GM19238 (cell line): ENCODE data around the gene HSPH1.

Experiments
- DNase-seq: peaks from one replicate; pipeline ENCODE4 v3.0.0; 2011; ENCODE audit warnings: low spot score; ENCODE audit not compliant: insufficient read length

The HSPH1 gene

DNA sequence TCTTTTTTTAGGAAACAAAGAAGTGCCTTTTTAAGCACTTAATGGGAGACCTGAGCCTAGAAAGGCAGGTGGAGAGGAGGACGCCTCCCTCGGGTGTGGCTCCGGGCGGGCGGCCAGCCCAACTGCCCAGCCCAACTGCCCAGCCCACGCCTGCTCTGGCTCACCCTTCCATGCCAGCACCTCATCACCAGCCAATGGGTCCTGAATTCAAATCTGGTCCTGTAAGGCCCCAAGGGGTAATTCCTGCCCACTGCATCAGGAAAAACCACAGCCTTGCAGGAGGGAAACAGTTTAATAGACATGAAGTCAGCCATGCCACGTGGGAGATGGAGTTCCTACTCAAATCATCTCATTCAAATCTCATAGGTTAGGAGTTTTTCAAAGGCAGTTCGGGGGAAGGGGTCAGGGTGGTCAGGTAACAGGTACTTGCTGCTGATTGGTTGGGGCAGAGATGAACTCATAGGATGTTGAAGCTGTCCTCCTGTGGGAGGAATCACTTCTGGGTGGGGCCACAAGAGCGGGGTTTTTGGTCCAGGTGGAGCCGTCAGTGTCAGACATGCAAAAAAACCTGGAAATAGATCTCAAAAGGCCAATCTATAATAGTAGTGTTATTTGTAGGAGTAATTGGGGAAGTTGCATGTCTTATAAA is 64.9 kb downstream of the HSPH1 start:
- no peak for DNase-seq

DNA sequence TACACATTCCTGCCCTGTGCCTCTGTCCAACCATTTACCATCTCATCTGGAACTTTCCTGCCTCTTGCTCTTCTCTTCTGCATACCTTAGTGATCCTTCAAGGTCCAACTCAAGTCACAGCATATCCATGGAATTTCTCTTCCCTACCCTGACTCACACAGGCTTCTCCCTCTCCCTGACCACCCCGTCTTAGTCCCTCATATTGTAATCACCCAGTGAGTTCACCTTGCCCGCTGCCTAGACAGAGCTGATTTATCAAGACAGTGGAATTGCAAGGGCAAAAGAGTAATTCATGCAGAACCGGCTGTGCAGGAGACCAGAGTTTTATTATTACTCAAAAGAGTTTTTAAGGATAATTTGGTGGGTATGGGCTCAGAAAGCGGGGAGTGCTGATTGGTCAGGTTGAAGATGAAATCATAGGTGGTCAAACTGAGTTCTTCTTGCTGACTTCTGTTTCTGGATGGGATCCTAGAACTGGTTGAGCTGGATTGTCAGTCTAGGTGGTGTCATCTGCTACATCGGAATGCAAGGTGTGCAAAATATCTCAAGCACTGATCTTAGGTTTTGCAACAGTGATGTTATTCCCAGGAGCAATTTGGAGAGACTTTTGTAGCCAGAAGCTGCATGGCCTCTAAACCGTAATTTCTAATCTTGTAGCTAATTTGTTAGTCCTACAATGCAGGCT is 67.2 kb downstream of the HSPH1 start:
- DNase-seq, result no peak

DNA sequence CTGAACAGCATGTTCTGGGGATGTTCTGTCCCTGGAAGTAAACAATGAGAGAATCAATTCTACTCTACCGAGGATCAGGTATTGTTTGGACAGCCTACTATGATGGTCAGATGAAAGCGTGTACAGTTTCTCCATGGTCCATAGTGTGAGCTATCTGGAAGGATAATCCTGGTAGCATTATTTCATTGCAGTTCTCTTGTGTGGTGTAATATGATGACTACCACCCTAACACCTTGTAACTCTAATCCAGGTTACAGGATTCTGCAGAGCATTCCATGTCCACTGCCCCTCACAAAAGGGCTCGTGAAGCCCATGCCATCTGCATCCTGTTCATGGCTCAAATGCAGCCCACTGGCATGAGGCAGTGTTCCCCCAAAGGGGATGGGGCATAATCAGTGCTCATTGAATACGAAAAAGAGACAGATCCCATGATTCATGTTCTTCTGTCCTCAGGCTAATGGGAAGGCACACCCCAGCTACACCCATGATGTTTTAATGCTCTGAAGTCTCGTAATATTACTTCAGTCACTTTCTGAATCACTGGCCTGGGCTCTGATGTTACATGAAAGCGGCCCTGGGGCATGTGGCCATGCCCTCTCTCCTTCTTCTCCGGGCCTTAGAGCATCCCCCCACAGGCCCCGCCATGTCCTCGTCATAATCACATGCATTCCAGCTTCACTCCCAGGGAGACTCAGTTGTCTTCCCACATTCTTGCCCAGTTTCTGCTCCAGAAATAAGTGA is 68.4 kb downstream of the HSPH1 start:
- DNase-seq, result no peak

DNA sequence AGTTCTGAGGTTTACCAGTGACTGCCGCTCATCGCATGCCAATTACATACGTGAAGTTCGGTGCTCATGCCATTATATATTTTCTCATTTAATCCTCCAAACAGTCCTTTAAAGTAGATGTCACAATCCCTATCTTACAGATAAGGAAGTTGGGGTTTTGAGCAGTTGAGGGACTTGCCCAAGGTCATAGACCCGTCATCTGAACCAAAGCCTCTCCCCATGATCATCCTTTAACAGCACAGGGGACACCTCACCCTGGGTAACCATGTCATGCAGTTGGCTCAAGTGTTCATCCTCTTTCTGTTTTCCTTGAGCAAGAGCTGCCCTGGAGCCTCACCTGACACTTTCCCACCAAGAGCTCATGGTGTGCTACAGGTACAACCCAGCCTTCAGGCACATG is 69.1 kb downstream of the HSPH1 start:
- DNase-seq, result no peak

DNA sequence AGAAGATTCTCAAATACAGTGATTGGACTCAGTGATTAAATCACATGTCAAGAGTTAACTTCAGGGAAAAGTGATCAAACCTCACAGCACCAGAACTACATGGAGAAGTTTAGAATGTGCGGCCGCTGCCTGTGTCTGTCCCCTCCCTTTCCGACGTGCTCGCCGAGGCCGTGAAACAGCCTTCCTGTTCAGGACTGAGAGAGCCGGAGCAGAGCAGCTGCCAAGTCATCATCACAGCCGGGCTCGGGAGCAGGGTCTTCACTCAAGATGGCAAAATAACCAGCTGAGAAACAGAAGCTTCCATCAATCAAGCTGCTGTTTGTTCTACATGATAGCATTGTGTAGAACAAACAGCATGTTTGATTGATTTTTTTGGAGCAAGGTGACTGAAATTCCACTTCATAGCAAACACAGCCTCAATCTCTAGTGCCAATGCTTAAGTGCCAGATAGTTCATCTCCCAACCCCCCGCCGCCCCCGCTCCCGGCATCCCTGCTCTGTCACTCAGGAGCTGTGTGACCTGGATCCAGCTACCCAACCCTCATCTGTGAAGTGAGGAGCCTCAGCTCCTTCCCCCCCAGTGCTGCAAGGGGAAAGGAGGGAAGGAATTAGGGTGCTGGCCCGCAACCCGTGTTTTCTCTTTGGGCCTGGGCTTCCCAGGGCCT is 70.6 kb downstream of the HSPH1 start:
- DNase-seq, result no peak

DNA sequence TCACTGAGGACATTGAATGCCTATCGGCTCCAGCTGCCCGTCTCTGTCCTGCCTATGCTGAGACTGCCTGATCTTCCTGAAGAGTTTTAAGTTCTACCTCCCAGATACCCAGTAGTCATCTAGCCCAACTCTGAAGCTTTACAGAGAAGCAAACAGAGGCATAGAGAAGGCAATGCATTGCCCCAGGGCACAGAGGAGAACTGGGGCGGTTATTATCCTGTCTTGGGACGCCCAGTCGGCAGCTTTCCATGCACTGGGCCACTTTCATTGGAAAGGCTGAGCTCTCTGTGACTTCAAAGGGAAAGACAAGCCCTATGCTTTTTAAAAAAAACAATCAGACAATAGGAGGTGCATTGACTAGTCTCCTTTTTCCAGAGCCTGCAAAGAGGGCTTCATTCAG is 71.6 kb downstream of the HSPH1 start:
- no peak for DNase-seq

DNA sequence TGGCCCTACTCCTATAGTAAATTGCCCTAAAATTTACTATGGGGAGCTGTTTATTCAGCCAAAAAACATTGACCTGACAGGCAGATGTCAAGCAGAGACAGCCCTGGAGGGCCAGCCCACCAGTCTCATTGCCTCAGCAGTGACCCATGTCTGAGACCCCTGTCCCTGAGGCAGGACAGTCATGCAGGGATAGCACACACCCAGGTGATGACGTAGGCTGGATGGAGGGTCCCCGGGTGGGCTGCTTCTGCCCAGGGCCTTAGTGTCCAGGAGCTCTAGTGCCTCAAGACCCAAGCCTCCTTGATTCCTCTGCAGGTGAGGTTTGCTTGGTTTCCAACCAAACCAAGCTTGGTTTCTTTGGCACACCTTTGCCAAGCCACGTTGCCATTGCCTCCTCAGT is 72.1 kb downstream of the HSPH1 start:
- DNase-seq, result no peak

DNA sequence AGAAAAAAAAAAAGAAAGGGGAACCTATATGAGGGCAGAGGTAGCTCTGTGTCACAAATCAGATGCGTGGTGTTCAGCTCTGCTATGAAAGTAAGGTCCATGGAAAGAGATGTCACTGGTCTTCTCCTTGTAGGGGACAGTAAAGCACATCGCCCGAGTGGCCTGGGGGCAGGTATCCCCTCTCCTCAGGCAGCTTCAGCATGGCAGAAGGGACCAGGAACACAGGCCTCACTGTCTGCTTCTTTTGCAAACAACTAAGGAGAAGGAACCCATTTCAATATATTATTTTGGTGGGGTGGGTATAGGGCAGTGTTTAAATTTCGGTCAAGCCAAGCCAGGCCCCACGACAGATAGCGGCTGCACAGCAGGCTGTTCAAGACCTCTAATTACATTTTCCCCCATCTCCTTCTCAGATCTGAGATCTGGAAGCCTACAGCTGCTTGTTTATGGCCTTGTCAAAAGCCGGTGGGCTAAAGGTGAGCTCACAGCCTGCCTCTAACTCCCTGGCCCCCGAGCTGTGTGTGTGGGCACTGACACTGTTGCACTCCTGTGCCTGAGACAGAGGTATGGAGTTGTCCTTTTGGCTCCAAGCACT is 72.8 kb downstream of the HSPH1 start:
- DNase-seq, result no peak
